ENCODE data around the gene AMOTL1.

GRCh38 chr11:94739331-94739730, 28.8 kb upstream of the AMOTL1 start:
- TF ChIP-seq POLR2AphosphoS5 (IDR thresholded peaks at IDR 0.05; ENCODE audit: borderline replicate concordance, low read depth, low read length): no peak
- no peak for TF ChIP-seq EZH2 (IDR thresholded peaks at IDR 0.05)

Data from SK-N-MC (cell line).